Fibroblast of the aortic adventitia (primary cell): ENCODE measurements around the gene GOLGA8J. TPM values are rescaled to one million over a fixed set of nuclear protein-coding genes. Genes with fewer than 3 reads are reported as not detected.
"Not testable (repeated sequence)": the region's sequence is repeated elsewhere in the genome, so short reads cannot be mapped to it uniquely, and the experiment has no call there.

ENCODE experiments used
- DNase-seq: peaks from one replicate; pipeline ENCODE4 v3.0.0-alpha.2; 2010; ENCODE audit warnings: low read depth
- H3K4me3 ChIP-seq: 2 replicates; pipeline ENCODE4 v1.5.1; 2011; ENCODE audit warnings: low read depth, mild to moderate bottlenecking, control low read depth, low read length, moderate library complexity
- CTCF ChIP-seq: IDR thresholded peaks from 2 replicates; pipeline ENCODE4 v1.5.1; 2011; ENCODE audit warnings: mild to moderate bottlenecking, low read length, control low read depth, inconsistent platforms; ENCODE audit not compliant: insufficient read depth
- total RNA-seq: library from RNA; depleted of rRNA; stranded (reverse); fragments of >200 nt; gene quantifications from 2 replicates; pipeline ENCODE4 v1.2.3, GENCODE V29; 2012; ENCODE audit warnings: low replicate concordance

GOLGA8J gene
- total RNA-seq, 1 donor, result not detected

DNA sequence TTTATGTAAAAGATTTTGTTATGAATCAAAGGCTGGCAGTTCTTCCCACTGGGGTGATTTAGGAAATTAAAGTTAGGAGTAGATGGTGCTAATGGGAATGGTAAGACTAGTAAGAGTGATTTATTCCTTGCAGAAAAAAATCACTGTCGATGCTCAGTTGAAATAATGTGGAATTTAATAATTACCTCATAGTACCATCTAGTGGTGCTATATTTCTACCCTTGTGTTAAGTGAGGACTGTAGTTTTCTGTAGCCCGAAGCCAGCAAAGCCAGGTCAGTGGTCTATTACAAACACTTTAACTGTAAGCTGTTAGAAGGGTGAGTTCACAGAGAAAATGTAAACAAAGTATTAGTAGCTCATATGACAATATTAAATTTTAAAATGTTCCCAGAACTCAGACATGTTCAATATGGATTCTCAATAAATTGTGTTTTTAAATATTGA lies 39.5 kb upstream of the GOLGA8J start:
- TF ChIP-seq CTCF, result peak; percentile 42
- peak; percentile 58 for DNase-seq
- H3K4me3 ChIP-seq, result no peak overlapping the region

- DNase-seq, result no peak
- TF ChIP-seq CTCF, result no peak
- H3K4me3 ChIP-seq, result no peak overlapping the region
These were observed 38.4 kb upstream of the GOLGA8J start for GRCh38 chr15:30044377-30044776.

DNA sequence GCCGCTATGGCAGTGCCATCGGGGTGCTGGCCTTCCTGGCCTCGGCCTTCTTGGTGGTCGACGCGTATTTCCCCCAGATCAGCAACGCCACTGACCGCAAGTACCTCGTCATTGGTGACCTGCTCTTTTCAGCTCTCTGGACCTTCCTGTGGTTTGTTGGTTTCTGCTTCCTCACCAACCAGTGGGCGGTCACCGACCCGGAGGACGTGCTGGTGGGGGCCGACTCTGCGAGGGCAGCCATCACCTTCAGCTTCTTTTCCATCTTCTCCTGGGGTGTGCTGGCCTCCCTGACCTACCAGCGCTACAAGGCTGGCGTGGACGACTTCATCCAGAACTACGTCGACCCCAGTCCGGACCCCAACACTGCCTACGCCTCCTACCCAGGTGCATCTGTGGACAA lies 37.9 kb upstream of the GOLGA8J start:
- not testable (repeated sequence) for H3K4me3 ChIP-seq, DNase-seq

DNA sequence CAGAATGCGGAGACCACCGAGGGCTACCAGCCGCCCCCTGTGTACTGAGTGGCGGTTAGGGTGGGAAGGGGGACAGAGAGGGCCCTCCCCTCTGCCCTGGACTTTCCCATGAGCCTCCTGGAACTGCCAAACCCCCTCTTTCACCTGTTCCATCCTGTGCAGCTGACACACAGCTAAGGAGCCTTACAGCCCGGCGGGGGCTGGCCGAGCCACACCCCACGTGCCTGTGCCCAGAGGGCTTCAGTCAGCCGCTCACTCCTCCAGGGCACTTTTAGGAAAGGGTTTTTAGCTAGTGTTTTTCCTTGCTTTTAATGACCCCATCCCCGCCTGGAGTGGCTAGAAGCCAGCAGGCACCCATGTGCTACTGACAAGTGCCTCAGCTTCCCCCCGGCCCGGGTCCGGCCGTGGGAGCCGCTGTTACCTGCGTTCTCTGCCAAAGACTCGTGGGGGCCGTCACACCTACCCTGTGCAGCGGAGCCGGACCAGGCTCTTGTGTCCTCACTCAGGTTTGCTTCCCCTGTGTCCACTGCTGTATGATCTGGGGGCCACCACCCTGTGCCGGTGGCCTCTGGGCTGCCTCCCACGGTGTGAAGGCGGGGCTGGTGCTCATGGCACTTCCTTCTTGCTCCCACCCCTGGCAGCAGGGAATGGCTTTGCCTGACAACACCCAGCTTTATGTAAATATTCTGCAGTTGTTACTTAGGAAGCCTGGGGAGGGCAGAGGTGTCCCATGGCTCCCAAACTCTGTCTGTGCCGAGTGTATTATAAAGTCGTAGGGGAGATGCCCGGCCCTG lies 37.3 kb upstream of the GOLGA8J start:
- not testable (repeated sequence) for H3K4me3 ChIP-seq, DNase-seq

DNA sequence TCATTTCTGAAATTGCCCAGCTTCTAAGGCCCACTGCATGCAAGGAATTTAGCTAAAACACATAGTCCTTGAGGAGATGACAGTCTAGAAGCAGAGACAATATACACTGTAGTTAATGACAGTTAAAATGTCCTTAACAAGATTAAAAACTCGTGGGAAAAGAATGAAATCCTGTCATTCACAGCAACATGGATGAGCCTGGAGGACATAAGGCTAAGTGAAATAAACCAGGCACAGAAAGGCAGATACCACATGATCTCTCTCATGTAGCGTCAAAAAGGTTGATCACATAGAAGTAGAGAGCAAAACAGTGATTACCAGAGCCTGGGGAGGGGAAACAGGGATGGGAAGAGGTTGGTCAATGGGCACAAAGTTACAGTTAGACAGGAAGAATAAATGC lies 36.3 kb upstream of the GOLGA8J start:
- TF ChIP-seq CTCF, result no peak
- DNase-seq, result no peak

DNA sequence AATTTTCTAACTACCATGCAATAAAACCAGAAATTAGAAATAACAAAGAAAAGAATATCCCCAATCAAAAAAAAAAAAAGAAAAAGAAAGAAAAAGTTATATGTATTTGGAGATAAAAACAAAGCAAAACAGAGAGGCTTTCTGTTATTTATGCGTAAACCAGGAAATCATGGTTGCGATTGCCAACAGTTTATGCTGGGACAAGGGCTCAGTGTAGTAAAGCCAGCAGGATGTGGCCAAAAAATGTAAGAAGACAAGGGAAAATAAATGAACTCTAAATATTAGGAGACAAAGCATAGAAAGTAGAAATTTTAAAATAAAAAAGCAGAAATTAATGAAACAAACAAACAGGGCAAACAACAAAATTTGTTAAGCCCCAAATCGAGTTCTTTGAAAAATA lies 27.2 kb upstream of the GOLGA8J start:
- no peak for TF ChIP-seq CTCF
- H3K4me3 ChIP-seq, result no peak overlapping the region
- DNase-seq, result no peak

More for the DNA sequence above, 36.3 kb upstream of the GOLGA8J start:
- H3K4me3 ChIP-seq, result no peak overlapping the region

- H3K4me3 ChIP-seq, result no peak overlapping the region
- TF ChIP-seq CTCF, result no peak
- no peak for DNase-seq
These were observed 26.6 kb upstream of the GOLGA8J start for GRCh38 chr15:30056166-30056565.

GRCh38 chr15:30059771-30060170 lies 23.0 kb upstream of the GOLGA8J start:
- DNase-seq, result no peak
- TF ChIP-seq CTCF, result no peak
- no peak overlapping the region for H3K4me3 ChIP-seq
